A673 (cell line): ENCODE data around the gene SAA4.
"Not testable (repeated sequence)": the region's sequence is repeated elsewhere in the genome, so short reads cannot be mapped to it uniquely, and the experiment has no call there.

Experiments
- CTCF ChIP-seq: fragments of 300-800, 200-600 bp; sonication (generic); conservative IDR thresholded peaks from 2 replicates; pipeline ENCODE4 v1.5.1; 2017; ENCODE audit warnings: low read depth, mild to moderate bottlenecking, antibody characterized with exemption, low read length, moderate library complexity, mixed read lengths
- EZH2 ChIP-seq: fragments of 200-600 bp; sonication (generic); IDR thresholded peaks from 2 replicates; pipeline ENCODE4 v1.6.1; 2017; ENCODE audit warnings: borderline replicate concordance, low read depth, mild to moderate bottlenecking, mixed read lengths, antibody characterized with exemption, low read length; ENCODE audit not compliant: poor library complexity, severe bottlenecking

- TF ChIP-seq EZH2, CTCF: not testable (repeated sequence)
Measured at GRCh38 chr11:18269252-18269651, 32.6 kb upstream of the SAA4 start.
